Loucy (cell line): ENCODE measurements around the gene PGRMC2.

ENCODE experiments used
- EZH2phosphoT487 ChIP-seq: fragments of 200-600 bp; IDR thresholded peaks from 2 replicates; pipeline ENCODE4 v1.6.1; 2018; ENCODE audit warnings: antibody characterized with exemption, mild to moderate bottlenecking, moderate library complexity, borderline replicate concordance
- TF ChIP-seq, protein P1 (sequence below): fragments of 200-600 bp; sonication (generic); conservative IDR thresholded peaks from 2 replicates; pipeline ENCODE4 v1.5.1; 2014; ENCODE audit warnings: mild to moderate bottlenecking, antibody characterized with exemption, low read length

DNA sequence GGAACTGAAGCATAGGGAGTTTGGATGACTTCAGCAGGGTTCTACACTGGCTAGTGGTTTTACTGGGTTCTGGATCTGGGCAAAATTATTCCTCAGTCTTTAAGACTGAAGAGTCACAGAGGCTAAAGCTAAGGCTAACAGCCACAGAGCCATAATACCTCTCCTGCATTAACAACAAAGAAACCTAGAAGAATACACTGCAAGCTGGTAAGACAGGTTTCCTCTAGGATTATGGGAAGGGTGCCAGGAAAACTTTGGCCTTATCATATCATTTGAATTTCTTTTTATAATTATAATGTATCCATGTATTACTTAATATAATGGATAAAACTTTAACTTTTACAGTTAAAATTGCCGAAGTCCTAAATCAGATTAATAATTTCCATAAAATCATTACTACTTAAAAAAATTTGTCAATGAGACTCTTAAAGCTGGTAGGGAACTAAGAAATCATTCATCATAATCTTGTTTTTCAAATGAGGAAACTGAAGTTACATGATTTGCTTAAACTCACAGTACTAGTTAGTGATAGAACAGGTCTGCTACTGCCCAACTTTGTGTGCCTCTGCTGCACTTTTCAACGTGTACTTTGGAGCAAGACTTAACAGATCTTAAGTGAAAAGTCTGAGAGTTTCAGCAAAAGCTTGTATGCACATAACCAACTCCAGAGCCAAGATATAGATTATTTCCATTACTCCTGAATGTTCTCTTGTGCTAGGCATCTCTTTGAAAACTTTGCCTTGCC is 24.2 kb upstream of the PGRMC2 start:
- TF ChIP-seq, protein P1, sequence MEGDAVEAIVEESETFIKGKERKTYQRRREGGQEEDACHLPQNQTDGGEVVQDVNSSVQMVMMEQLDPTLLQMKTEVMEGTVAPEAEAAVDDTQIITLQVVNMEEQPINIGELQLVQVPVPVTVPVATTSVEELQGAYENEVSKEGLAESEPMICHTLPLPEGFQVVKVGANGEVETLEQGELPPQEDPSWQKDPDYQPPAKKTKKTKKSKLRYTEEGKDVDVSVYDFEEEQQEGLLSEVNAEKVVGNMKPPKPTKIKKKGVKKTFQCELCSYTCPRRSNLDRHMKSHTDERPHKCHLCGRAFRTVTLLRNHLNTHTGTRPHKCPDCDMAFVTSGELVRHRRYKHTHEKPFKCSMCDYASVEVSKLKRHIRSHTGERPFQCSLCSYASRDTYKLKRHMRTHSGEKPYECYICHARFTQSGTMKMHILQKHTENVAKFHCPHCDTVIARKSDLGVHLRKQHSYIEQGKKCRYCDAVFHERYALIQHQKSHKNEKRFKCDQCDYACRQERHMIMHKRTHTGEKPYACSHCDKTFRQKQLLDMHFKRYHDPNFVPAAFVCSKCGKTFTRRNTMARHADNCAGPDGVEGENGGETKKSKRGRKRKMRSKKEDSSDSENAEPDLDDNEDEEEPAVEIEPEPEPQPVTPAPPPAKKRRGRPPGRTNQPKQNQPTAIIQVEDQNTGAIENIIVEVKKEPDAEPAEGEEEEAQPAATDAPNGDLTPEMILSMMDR: no peak
- TF ChIP-seq EZH2phosphoT487: no peak
